ENCODE measurements around the gene CRTAC1.
A peak's percentile ranks its signal among the peaks of the same experiment; 100 is the strongest.

Gene CRTAC1

GRCh38 chr10:97895084-97895483 is 135.3 kb downstream of the CRTAC1 start:
- Histone ChIP-seq H3K9me3 (ENCODE audit: control extremely low read depth in 1 of 5, control insufficient read depth in 4 of 5, insufficient read depth in 2 of 5, low read depth in 1 of 5, low read length in 4 of 5) (no peaks in the 10 kb centered on the region), H3K27me3 (replicated peaks in 2 of 5; ENCODE audit: control insufficient read depth in 4 of 5, insufficient read depth in 5 of 5, low read length in 4 of 5) (peaks cover 0 to 18% (median 7%) of the 10 kb centered on the region in 5 experiments), H3K27ac (ENCODE audit: insufficient read depth in 1 of 2, low read depth in 1 of 2, low read length in 2 of 2, poor library complexity in 1 of 2, severe bottlenecking in 2 of 2) (no peak overlapping the region), H3K4me1 (ENCODE audit: control extremely low read depth in 1 of 4, control insufficient read depth in 4 of 4, insufficient read depth in 4 of 4, low read length in 3 of 4) (no peaks in the 10 kb centered on the region), H3K4me3 (ENCODE audit: control insufficient read depth in 1 of 7, extremely low read depth in 1 of 7, insufficient read depth in 4 of 7, low read depth in 2 of 7, low read length in 6 of 7) (no peak overlapping the region), H3K36me3 (ENCODE audit: control insufficient read depth in 4 of 4, insufficient read depth in 4 of 4, low read length in 3 of 4) (no peaks in the 10 kb centered on the region)
- WGBS (ENCODE audit: insufficient coverage), result 94% methylated on average over 13 of the region's 13 CpGs
- ChIA-PET CTCF (interaction anchor here (0.6 kb wide), 1 partner anchor 9 kb away, joined by 3 read pairs; no protein-coding TSS in a partner anchor), POLR2A (no interaction called here)
- no peak for DNase-seq

GRCh38 chr10:97894092-97894491 is 136.3 kb downstream of the CRTAC1 start:
- no peak overlapping the region for H3K4me3 ChIP-seq (ENCODE audit: control insufficient read depth in 1 of 7, extremely low read depth in 1 of 7, insufficient read depth in 4 of 7, low read depth in 2 of 7, low read length in 6 of 7)
- H3K36me3 ChIP-seq (ENCODE audit: control insufficient read depth in 4 of 4, insufficient read depth in 4 of 4, low read length in 3 of 4), result no peaks in the 10 kb centered on the region
- H3K27ac ChIP-seq (ENCODE audit: insufficient read depth in 1 of 2, low read depth in 1 of 2, low read length in 2 of 2, poor library complexity in 1 of 2, severe bottlenecking in 2 of 2), result no peak overlapping the region
- peaks cover 0 to 18% (median 7%) of the 10 kb centered on the region in 5 experiments for H3K27me3 ChIP-seq (replicated peaks in 2 of 5; ENCODE audit: control insufficient read depth in 4 of 5, insufficient read depth in 5 of 5, low read length in 4 of 5)
- DNase-seq, result no peak
- no peaks in the 10 kb centered on the region for H3K4me1 ChIP-seq (ENCODE audit: control extremely low read depth in 1 of 4, control insufficient read depth in 4 of 4, insufficient read depth in 4 of 4, low read length in 3 of 4)
- CTCF ChIA-PET, result interaction anchor here (1.0 kb wide), 1 partner anchor 10 kb away, joined by 4 read pairs; no protein-coding TSS in a partner anchor
- POLR2A ChIA-PET, result no interaction called here
- no peaks in the 10 kb centered on the region for H3K9me3 ChIP-seq (ENCODE audit: control extremely low read depth in 1 of 5, control insufficient read depth in 4 of 5, insufficient read depth in 2 of 5, low read depth in 1 of 5, low read length in 4 of 5)
- 95% methylated on average over 3 of the region's 3 CpGs for WGBS (ENCODE audit: insufficient coverage)

GRCh38 chr10:97892939-97893338 is 137.5 kb downstream of the CRTAC1 start:
- no peaks in the 10 kb centered on the region for H3K36me3 ChIP-seq (ENCODE audit: control insufficient read depth in 4 of 4, insufficient read depth in 4 of 4, low read length in 3 of 4)
- 100% methylated on average over 2 of the region's 2 CpGs for WGBS (ENCODE audit: insufficient coverage)
- H3K4me1 ChIP-seq (ENCODE audit: control extremely low read depth in 1 of 4, control insufficient read depth in 4 of 4, insufficient read depth in 4 of 4, low read length in 3 of 4), result no peaks in the 10 kb centered on the region
- DNase-seq, result no peak
- CTCF ChIA-PET, result no interaction called here
- H3K27me3 ChIP-seq (replicated peaks in 2 of 5; ENCODE audit: control insufficient read depth in 4 of 5, insufficient read depth in 5 of 5, low read length in 4 of 5), result peaks cover 0 to 18% (median 7%) of the 10 kb centered on the region in 5 experiments
- H3K9me3 ChIP-seq (ENCODE audit: control extremely low read depth in 1 of 5, control insufficient read depth in 4 of 5, insufficient read depth in 2 of 5, low read depth in 1 of 5, low read length in 4 of 5), result no peaks in the 10 kb centered on the region
- POLR2A ChIA-PET, result no interaction called here
- no peak overlapping the region for H3K27ac ChIP-seq (ENCODE audit: insufficient read depth in 1 of 2, low read depth in 1 of 2, low read length in 2 of 2, poor library complexity in 1 of 2, severe bottlenecking in 2 of 2)
- H3K4me3 ChIP-seq (ENCODE audit: control insufficient read depth in 1 of 7, extremely low read depth in 1 of 7, insufficient read depth in 4 of 7, low read depth in 2 of 7, low read length in 6 of 7), result no peak overlapping the region

DNA sequence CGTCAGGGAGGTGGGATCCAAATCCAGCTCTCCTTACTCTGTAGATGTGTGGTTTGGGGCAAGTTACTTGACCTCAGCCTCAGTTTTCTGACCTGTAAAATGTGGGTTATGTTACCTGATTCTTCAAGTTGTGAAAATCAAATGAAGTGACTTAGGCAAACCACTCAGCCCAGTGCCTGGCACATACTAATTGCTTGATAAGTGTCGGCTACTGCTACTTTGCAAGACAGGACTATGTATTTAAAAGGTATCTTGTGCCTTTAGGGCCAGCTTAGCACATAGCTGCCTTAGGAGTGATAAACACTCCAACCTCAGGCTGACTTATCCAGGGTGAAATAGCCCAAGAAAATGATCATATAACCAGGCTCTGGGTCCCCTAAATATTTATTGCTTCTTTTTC is 137.9 kb downstream of the CRTAC1 start:
- DNase-seq, result no peak
- WGBS (ENCODE audit: insufficient coverage), result 100% methylated on average over 1 of the region's 2 CpGs
- H3K27ac ChIP-seq (ENCODE audit: insufficient read depth in 1 of 2, low read depth in 1 of 2, low read length in 2 of 2, poor library complexity in 1 of 2, severe bottlenecking in 2 of 2), result no peak overlapping the region
- CTCF ChIA-PET, result no interaction called here
- H3K4me1 ChIP-seq (ENCODE audit: control extremely low read depth in 1 of 4, control insufficient read depth in 4 of 4, insufficient read depth in 4 of 4, low read length in 3 of 4), result no peaks in the 10 kb centered on the region
- H3K4me3 ChIP-seq (ENCODE audit: control insufficient read depth in 1 of 7, extremely low read depth in 1 of 7, insufficient read depth in 4 of 7, low read depth in 2 of 7, low read length in 6 of 7), result no peak overlapping the region
- POLR2A ChIA-PET, result no interaction called here
- H3K36me3 ChIP-seq (ENCODE audit: control insufficient read depth in 4 of 4, insufficient read depth in 4 of 4, low read length in 3 of 4), result no peaks in the 10 kb centered on the region
- no peaks in the 10 kb centered on the region for H3K9me3 ChIP-seq (ENCODE audit: control extremely low read depth in 1 of 5, control insufficient read depth in 4 of 5, insufficient read depth in 2 of 5, low read depth in 1 of 5, low read length in 4 of 5)
- peaks cover 0 to 18% (median 7%) of the 10 kb centered on the region in 5 experiments for H3K27me3 ChIP-seq (replicated peaks in 2 of 5; ENCODE audit: control insufficient read depth in 4 of 5, insufficient read depth in 5 of 5, low read length in 4 of 5)

- no peak for DNase-seq
- WGBS (ENCODE audit: insufficient coverage), result 97% methylated on average over 17 of the region's 17 CpGs
- Histone ChIP-seq H3K27ac (ENCODE audit: insufficient read depth in 1 of 2, low read depth in 1 of 2, low read length in 2 of 2, poor library complexity in 1 of 2, severe bottlenecking in 2 of 2) (no peak overlapping the region), H3K9me3 (ENCODE audit: control extremely low read depth in 1 of 5, control insufficient read depth in 4 of 5, insufficient read depth in 2 of 5, low read depth in 1 of 5, low read length in 4 of 5) (no peaks in the 10 kb centered on the region), H3K27me3 (replicated peaks in 2 of 5; ENCODE audit: control insufficient read depth in 4 of 5, insufficient read depth in 5 of 5, low read length in 4 of 5) (peaks cover 0 to 18% (median 7%) of the 10 kb centered on the region in 5 experiments), H3K4me1 (ENCODE audit: control extremely low read depth in 1 of 4, control insufficient read depth in 4 of 4, insufficient read depth in 4 of 4, low read length in 3 of 4) (no peaks in the 10 kb centered on the region), H3K4me3 (ENCODE audit: control insufficient read depth in 1 of 7, extremely low read depth in 1 of 7, insufficient read depth in 4 of 7, low read depth in 2 of 7, low read length in 6 of 7) (no peak overlapping the region), H3K36me3 (ENCODE audit: control insufficient read depth in 4 of 4, insufficient read depth in 4 of 4, low read length in 3 of 4) (no peaks in the 10 kb centered on the region)
- POLR2A ChIA-PET, result no interaction called here
- CTCF ChIA-PET, result no interaction called here
Measured at GRCh38 chr10:97891497-97892167, 138.8 kb downstream of the CRTAC1 start.

DNA sequence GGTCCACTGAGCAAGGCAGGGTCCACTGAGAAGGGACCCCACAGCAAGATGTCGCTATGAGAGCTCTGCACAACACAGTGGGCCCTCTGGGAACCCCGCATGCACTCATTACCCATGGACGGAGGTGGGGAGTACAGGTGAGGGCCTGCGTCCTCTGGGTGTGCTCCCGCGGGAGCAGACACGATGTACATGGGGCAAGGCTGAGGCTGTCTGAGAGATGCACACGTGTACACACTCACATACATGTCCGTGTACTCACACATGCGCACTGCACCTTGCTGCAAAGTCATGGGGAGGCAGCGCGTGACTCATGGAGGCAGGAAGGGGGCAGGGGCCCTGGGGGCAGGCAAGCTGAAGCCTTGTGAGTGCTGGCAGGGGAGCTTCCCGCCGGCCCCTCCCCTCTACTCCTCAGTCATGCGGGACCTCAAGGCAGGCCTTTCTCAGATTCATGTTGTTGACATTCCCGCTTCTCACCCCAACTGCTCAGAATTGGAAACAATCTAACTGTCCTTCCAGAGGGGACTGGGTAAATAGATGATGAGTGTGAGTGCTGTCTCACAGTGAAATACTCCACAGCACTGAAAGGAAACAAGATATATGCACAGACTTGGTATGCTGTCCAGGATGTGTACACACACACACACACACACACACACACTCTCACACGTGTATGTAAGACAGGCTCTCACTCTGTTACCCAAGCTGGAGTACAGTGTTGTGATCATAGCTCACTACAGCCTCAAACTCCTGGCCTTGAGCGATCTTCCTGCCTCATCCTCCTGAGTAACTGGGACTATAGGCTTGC is 140.8 kb downstream of the CRTAC1 start:
- peaks cover 0 to 11% (median 3%) of the 10 kb centered on the region in 5 experiments for H3K27me3 ChIP-seq (replicated peaks in 2 of 5; ENCODE audit: control insufficient read depth in 4 of 5, insufficient read depth in 5 of 5, low read length in 4 of 5)
- H3K4me1 ChIP-seq (ENCODE audit: control extremely low read depth in 1 of 4, control insufficient read depth in 4 of 4, insufficient read depth in 4 of 4, low read length in 3 of 4), result no peaks in the 10 kb centered on the region
- ChIA-PET CTCF (interaction anchor here (0.6 to 1.1 kb wide), 3 partner anchors 13 to 98 kb away, joined by 3 to 6 read pairs (median 3); no protein-coding TSS in a partner anchor), POLR2A (no interaction called here)
- H3K9me3 ChIP-seq (ENCODE audit: control extremely low read depth in 1 of 5, control insufficient read depth in 4 of 5, insufficient read depth in 2 of 5, low read depth in 1 of 5, low read length in 4 of 5), result no peaks in the 10 kb centered on the region
- no peak overlapping the region for H3K4me3 ChIP-seq (ENCODE audit: control insufficient read depth in 1 of 7, extremely low read depth in 1 of 7, insufficient read depth in 4 of 7, low read depth in 2 of 7, low read length in 6 of 7)
- 73% methylated on average over 12 of the region's 18 CpGs for WGBS (ENCODE audit: insufficient coverage)
- peak in 2 of 3 donors; percentile 25 to 51 for DNase-seq
- H3K27ac ChIP-seq (ENCODE audit: insufficient read depth in 1 of 2, low read depth in 1 of 2, low read length in 2 of 2, poor library complexity in 1 of 2, severe bottlenecking in 2 of 2), result no peak overlapping the region
- H3K36me3 ChIP-seq (ENCODE audit: control insufficient read depth in 4 of 4, insufficient read depth in 4 of 4, low read length in 3 of 4), result no peaks in the 10 kb centered on the region
